Measurements from ENCODE around the gene ECT2L. TPM values are rescaled to one million over a fixed set of nuclear protein-coding genes. Genes with fewer than 3 reads are reported as not detected.

ECT2L gene
- polyA plus RNA-seq, 1 of the 3 experiments (the other 2 are of a cell fraction): 0.02 TPM

DNA sequence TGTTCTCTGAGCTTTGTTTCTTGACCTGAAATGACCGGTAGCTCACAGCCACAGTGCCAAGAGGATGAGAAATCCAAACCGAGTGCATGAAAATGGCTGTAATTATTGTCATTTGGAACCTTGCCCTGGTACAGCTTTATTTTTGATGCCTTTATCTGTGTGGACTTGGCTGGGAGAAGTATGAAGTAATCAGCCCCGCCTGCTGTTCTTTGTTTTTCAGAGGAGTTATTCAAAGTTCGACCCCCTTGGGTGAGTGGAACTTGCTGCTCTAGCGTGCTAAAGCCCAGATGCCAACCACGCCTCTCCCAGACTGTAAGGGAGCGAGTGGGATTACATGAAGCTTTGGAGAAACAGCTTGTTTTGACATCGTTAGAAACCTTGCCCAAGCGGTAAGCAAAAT, 48.3 kb downstream of the ECT2L start:
- H3F3A ChIP-seq (replicated peaks; ENCODE audit: insufficient read depth): no peaks in the 10 kb centered on the region
- ChIA-PET POLR2A (no interaction called here), CTCF (interaction anchor here (1.8 kb wide), 1 partner anchor 28 kb away, joined by 6 read pairs; no protein-coding TSS in a partner anchor)
- H3K79me2 ChIP-seq (ENCODE audit: insufficient read depth): no peaks in the 10 kb centered on the region
- H3K9me3 ChIP-seq: no peaks in the 10 kb centered on the region
- no peaks in the 10 kb centered on the region for H3K9me2 ChIP-seq
- no peaks in the 10 kb centered on the region for H3K27me3 ChIP-seq (ENCODE audit: insufficient read depth)
- no peak overlapping the region for H3K27ac ChIP-seq (ENCODE audit: low read depth in 2 of 2, low read length in 1 of 2)
- H3K36me3 ChIP-seq (replicated peaks in 1 of 2; ENCODE audit: control insufficient read depth in 1 of 2, insufficient read depth in 2 of 2, low read length in 1 of 2): no peaks in the 10 kb centered on the region
- H3K4me1 ChIP-seq (ENCODE audit: control insufficient read depth in 1 of 2, insufficient read depth in 2 of 2, low read depth in 1 of 2, low read length in 1 of 2): no peaks in the 10 kb centered on the region
- TF ChIP-seq REST (IDR thresholded peaks at IDR 0.05; ENCODE audit: low read depth, low read length): no peak
- TF ChIP-seq SMC3 (IDR thresholded peaks at IDR 0.05; ENCODE audit: low read depth, low read length): no peak
- no peak for TF ChIP-seq JUND (IDR thresholded peaks at IDR 0.05)
- no peak for TF ChIP-seq CHD2 (IDR thresholded peaks at IDR 0.05; ENCODE audit: low read length, partially characterized antibody)
- TF ChIP-seq TEAD4 (IDR thresholded peaks at IDR 0.05; ENCODE audit: borderline replicate concordance, insufficient read depth): no peak
- no peak for TF ChIP-seq ZBTB33 (IDR thresholded peaks at IDR 0.05; ENCODE audit: borderline replicate concordance, low read depth)
- TF ChIP-seq NFIC (IDR thresholded peaks at IDR 0.05; ENCODE audit: borderline replicate concordance): no peak
- TF ChIP-seq, protein P1, sequence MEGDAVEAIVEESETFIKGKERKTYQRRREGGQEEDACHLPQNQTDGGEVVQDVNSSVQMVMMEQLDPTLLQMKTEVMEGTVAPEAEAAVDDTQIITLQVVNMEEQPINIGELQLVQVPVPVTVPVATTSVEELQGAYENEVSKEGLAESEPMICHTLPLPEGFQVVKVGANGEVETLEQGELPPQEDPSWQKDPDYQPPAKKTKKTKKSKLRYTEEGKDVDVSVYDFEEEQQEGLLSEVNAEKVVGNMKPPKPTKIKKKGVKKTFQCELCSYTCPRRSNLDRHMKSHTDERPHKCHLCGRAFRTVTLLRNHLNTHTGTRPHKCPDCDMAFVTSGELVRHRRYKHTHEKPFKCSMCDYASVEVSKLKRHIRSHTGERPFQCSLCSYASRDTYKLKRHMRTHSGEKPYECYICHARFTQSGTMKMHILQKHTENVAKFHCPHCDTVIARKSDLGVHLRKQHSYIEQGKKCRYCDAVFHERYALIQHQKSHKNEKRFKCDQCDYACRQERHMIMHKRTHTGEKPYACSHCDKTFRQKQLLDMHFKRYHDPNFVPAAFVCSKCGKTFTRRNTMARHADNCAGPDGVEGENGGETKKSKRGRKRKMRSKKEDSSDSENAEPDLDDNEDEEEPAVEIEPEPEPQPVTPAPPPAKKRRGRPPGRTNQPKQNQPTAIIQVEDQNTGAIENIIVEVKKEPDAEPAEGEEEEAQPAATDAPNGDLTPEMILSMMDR (IDR thresholded peaks at IDR 0.05): no peak
- H3K4me3 ChIP-seq (ENCODE audit: low read depth in 2 of 2, low read length in 1 of 2): no peak overlapping the region
- 45% methylated on average over 9 of the region's 9 CpGs for WGBS (ENCODE audit: low lambda C conversion rate)
- no peak overlapping the region for H3K4me2 ChIP-seq
- H3K9ac ChIP-seq: no peak overlapping the region
- no peaks in the 10 kb centered on the region for H4K20me1 ChIP-seq (ENCODE audit: insufficient read depth)
- no peak overlapping the region for H2AFZ ChIP-seq (ENCODE audit: low read depth)
- DNase-seq: no peak

DNA sequence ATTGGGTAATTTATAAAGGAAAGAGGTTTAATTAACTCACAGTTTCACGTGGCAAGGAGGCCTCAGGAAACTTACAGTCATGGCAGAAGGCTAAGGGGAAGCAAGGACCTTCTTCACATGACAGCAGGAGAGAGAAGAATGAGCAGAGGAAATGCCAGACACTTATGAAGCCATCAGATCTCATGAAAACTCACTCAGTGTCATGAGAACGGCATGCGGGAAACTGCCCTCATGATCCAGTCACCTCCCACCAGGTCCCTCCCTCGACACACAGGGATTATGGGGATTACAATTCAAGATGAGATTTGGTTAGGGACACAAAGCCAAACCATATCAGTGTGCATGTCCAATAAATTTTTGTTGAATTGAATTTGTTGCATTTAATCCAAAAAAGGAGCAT, 52.0 kb downstream of the ECT2L start:
- DNase-seq: no peak
- WGBS (ENCODE audit: low lambda C conversion rate): 67% methylated on average over 4 of the region's 4 CpGs
- Histone ChIP-seq H3K4me2 (no peak overlapping the region), H3K36me3 (replicated peaks in 1 of 2; ENCODE audit: control insufficient read depth in 1 of 2, insufficient read depth in 2 of 2, low read length in 1 of 2) (no peaks in the 10 kb centered on the region), H3K9me3 (no peaks in the 10 kb centered on the region), H3K27me3 (ENCODE audit: insufficient read depth) (peaks cover 6% of the 10 kb centered on the region; the same call in 1 of the 2 replicates), H3K4me1 (ENCODE audit: control insufficient read depth in 1 of 2, insufficient read depth in 2 of 2, low read depth in 1 of 2, low read length in 1 of 2) (no peaks in the 10 kb centered on the region), H3K9ac (no peak overlapping the region), H3K79me2 (ENCODE audit: insufficient read depth) (no peaks in the 10 kb centered on the region), H3F3A (replicated peaks; ENCODE audit: insufficient read depth) (no peaks in the 10 kb centered on the region), H3K9me2 (no peaks in the 10 kb centered on the region), H3K27ac (ENCODE audit: low read depth in 2 of 2, low read length in 1 of 2) (no peak overlapping the region), H2AFZ (ENCODE audit: low read depth) (no peak overlapping the region), H4K20me1 (ENCODE audit: insufficient read depth) (no peaks in the 10 kb centered on the region), H3K4me3 (ENCODE audit: low read depth in 2 of 2, low read length in 1 of 2) (no peak overlapping the region)
- POLR2A ChIA-PET: no interaction called here
- no peak for TF ChIP-seq EP300 (IDR thresholded peaks at IDR 0.05; ENCODE audit: borderline replicate concordance in 1 of 2, low read depth in 1 of 2, low read length in 1 of 2)
- TF ChIP-seq NRF1 (IDR thresholded peaks at IDR 0.05; ENCODE audit: low read depth, low read length): no peak
- TF ChIP-seq RXRA (IDR thresholded peaks at IDR 0.05; ENCODE audit: borderline replicate concordance, low read depth): no peak
- TF ChIP-seq, protein P2, sequence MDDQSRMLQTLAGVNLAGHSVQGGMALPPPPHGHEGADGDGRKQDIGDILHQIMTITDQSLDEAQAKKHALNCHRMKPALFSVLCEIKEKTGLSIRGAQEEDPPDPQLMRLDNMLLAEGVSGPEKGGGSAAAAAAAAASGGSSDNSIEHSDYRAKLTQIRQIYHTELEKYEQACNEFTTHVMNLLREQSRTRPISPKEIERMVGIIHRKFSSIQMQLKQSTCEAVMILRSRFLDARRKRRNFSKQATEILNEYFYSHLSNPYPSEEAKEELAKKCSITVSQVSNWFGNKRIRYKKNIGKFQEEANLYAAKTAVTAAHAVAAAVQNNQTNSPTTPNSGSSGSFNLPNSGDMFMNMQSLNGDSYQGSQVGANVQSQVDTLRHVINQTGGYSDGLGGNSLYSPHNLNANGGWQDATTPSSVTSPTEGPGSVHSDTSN (IDR thresholded peaks at IDR 0.05): no peak
- TF ChIP-seq RFX5 (IDR thresholded peaks at IDR 0.05; ENCODE audit: low read length): no peak
- TF ChIP-seq TCF12 (IDR thresholded peaks at IDR 0.05): no peak
- TF ChIP-seq SIN3A (IDR thresholded peaks at IDR 0.05; ENCODE audit: borderline replicate concordance, low read depth, low read length): no peak
- CTCF ChIA-PET: no interaction called here
